ENCODE data around the gene RANBP3L.

RANBP3L gene

DNA sequence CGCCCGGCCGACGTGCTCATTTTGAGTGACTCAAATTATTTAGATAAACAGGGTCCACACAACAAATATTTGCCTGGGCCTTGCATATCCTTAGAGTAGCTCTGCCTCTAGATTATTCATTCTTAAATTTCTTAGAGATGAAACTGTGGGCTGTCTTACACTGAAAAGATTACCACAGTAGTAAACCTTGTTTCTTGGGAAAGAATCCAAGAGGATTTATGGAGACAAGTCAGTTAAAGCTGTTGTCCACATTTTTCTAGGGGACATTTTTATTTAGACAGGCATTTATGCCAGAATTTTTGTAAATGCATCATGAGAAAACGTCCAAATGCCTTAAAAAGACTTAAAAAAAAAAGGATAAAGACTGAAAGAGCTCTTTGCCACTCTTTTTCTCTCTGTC is 32.6 kb upstream of the RANBP3L start:
- TF ChIP-seq TAF1 (IDR thresholded peaks at IDR 0.05; ENCODE audit: borderline replicate concordance, insufficient read depth, low read length) (no peak), FOXP2 (optimal IDR thresholded peaks at IDR 0.05; ENCODE audit: borderline replicate concordance, extremely low read depth, extremely low read length, insufficient read depth) (no peak), SIN3A (IDR thresholded peaks at IDR 0.05; ENCODE audit: borderline replicate concordance, insufficient read depth, low read length) (no peak), POLR2AphosphoS5 (IDR thresholded peaks at IDR 0.05; ENCODE audit: low read depth, low read length) (no peak)
- TF ChIP-seq, protein P1, sequence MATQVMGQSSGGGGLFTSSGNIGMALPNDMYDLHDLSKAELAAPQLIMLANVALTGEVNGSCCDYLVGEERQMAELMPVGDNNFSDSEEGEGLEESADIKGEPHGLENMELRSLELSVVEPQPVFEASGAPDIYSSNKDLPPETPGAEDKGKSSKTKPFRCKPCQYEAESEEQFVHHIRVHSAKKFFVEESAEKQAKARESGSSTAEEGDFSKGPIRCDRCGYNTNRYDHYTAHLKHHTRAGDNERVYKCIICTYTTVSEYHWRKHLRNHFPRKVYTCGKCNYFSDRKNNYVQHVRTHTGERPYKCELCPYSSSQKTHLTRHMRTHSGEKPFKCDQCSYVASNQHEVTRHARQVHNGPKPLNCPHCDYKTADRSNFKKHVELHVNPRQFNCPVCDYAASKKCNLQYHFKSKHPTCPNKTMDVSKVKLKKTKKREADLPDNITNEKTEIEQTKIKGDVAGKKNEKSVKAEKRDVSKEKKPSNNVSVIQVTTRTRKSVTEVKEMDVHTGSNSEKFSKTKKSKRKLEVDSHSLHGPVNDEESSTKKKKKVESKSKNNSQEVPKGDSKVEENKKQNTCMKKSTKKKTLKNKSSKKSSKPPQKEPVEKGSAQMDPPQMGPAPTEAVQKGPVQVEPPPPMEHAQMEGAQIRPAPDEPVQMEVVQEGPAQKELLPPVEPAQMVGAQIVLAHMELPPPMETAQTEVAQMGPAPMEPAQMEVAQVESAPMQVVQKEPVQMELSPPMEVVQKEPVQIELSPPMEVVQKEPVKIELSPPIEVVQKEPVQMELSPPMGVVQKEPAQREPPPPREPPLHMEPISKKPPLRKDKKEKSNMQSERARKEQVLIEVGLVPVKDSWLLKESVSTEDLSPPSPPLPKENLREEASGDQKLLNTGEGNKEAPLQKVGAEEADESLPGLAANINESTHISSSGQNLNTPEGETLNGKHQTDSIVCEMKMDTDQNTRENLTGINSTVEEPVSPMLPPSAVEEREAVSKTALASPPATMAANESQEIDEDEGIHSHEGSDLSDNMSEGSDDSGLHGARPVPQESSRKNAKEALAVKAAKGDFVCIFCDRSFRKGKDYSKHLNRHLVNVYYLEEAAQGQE (IDR thresholded peaks at IDR 0.05; ENCODE audit: insufficient read depth in 1 of 2, low read depth in 2 of 2, low read length in 2 of 2), result no peak

DNA sequence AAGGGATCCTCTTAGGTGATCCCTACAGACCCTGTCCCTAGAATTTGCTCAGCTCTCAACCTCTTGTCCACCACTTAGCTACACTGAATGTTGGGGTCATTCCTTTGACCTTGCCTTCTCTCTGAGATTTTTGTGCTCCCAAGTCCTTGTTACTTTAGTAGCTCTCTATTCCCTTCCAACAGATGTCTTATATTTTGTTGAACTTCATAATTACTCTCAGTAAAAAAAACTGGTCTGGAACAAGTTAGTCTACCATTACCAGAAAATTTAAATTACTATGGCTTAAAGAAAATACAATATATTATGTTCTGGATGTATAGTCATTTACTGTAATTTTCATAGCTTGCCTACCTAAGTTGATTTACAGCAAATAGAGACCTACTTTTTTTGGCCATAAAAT is 23.5 kb upstream of the RANBP3L start:
- TF ChIP-seq SIN3A (IDR thresholded peaks at IDR 0.05; ENCODE audit: borderline replicate concordance, insufficient read depth, low read length) (no peak), POLR2AphosphoS5 (IDR thresholded peaks at IDR 0.05; ENCODE audit: low read depth, low read length) (no peak), TAF1 (IDR thresholded peaks at IDR 0.05; ENCODE audit: borderline replicate concordance, insufficient read depth, low read length) (no peak), FOXP2 (optimal IDR thresholded peaks at IDR 0.05; ENCODE audit: borderline replicate concordance, extremely low read depth, extremely low read length, insufficient read depth) (no peak)
- TF ChIP-seq, protein P1 (IDR thresholded peaks at IDR 0.05; ENCODE audit: insufficient read depth in 1 of 2, low read depth in 2 of 2, low read length in 2 of 2), result no peak

DNA sequence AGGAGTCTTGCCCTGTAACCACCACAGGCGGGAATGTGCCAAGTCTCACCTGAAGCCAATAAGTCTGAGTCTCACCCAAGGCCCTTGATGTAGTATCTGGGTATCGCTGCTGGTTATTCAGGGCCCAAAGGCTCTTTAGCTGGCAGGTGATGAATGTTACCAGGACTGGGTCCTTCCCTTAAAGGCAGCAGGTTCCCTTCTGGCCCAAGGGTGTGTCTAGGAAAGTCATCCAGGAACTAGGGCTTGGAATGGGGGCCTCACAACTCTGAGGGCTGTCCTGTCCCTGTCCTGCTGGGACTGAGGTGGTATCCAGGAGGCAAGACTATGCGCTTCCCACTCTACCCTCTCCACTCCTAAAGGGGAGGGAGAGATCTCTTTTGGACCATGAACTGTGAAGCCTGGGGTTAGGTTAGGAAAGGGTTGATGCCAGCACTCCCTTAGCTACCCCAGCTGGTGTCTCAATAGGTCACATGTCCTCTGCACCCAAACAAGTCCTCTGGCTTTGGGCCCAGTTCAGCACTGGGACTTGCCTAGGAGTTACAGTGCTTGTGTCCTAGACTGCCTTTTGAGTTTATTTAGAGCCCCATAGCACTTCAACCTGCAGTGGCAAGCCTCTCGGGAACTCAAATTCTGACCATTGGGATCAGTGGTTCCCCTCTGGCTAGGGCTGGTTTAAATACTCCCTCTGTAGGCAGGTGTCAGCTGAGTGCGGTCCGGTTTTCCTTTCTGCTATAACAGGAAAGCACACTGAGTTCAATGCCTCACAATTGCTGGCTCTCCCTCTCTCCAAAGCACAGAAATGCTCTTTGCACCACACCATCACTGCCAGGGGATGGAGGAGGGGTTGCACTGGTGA is 22.5 kb upstream of the RANBP3L start:
- TF ChIP-seq FOXP2 (optimal IDR thresholded peaks at IDR 0.05; ENCODE audit: borderline replicate concordance, extremely low read depth, extremely low read length, insufficient read depth) (no peak), SIN3A (IDR thresholded peaks at IDR 0.05; ENCODE audit: borderline replicate concordance, insufficient read depth, low read length) (no peak), TAF1 (IDR thresholded peaks at IDR 0.05; ENCODE audit: borderline replicate concordance, insufficient read depth, low read length) (no peak), POLR2AphosphoS5 (IDR thresholded peaks at IDR 0.05; ENCODE audit: low read depth, low read length) (no peak)
- TF ChIP-seq, protein P1 (IDR thresholded peaks at IDR 0.05; ENCODE audit: insufficient read depth in 1 of 2, low read depth in 2 of 2, low read length in 2 of 2), result no peak

DNA sequence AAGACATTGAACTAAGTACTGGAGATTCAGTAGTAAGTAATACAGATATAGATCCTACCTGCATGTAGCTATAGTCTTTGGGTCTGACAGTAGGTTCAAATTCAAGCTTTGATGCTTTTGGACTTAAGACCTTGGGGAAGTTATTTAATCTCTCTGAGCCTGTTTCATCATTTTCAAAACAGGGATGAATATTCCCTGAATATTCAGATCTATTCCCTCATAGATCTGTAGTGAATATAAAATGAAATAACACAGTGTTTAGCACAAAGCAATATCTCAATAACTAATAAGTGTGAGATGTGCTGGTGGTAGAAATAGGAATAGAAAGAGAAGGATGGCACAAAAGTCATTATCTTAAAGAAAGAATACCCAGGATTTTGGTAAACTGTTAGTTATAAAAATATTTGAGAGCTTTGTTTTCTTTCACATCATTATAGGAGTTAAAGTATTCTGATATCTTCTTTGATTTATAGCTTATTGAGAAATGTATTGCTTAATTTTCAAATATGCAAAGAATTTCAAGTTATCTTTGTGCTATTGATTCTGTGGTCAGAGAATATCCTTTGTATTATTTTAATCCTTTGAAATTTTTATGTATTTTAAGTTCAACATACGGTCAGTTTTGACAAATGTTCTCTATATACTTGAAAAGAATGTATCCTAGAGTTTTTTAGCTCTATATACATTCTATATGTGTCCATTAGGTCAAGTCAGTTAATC is 11.4 kb upstream of the RANBP3L start:
- TF ChIP-seq SIN3A (IDR thresholded peaks at IDR 0.05; ENCODE audit: borderline replicate concordance, insufficient read depth, low read length) (no peak), POLR2AphosphoS5 (IDR thresholded peaks at IDR 0.05; ENCODE audit: low read depth, low read length) (no peak), TAF1 (IDR thresholded peaks at IDR 0.05; ENCODE audit: borderline replicate concordance, insufficient read depth, low read length) (no peak), FOXP2 (optimal IDR thresholded peaks at IDR 0.05; ENCODE audit: borderline replicate concordance, extremely low read depth, extremely low read length, insufficient read depth) (no peak)
- TF ChIP-seq, protein P1 (IDR thresholded peaks at IDR 0.05; ENCODE audit: insufficient read depth in 1 of 2, low read depth in 2 of 2, low read length in 2 of 2), result no peak

All from PFSK-1 (cell line).